Globus pallidus (tissue), 1 donor: ENCODE results near the gene INIP.
A peak's percentile ranks its signal among the peaks of the same experiment; 100 is the strongest.
"Not testable (repeated sequence)": the region's sequence is repeated elsewhere in the genome, so short reads cannot be mapped to it uniquely, and the experiment has no call there.

Source experiments
- DNase-seq: peaks from one replicate; pipeline ENCODE4 v3.0.0-alpha.2; 2015; ENCODE audit warnings: low spot score

The INIP gene

GRCh38 chr9:112734892-112735291, 17.0 kb upstream of the INIP start:
- no peak for DNase-seq

- no peak for DNase-seq
Measured at GRCh38 chr9:112731971-112732370, 14.1 kb upstream of the INIP start.

- DNase-seq = no peak
Measured at GRCh38 chr9:112728401-112728800, 10.5 kb upstream of the INIP start.

DNA sequence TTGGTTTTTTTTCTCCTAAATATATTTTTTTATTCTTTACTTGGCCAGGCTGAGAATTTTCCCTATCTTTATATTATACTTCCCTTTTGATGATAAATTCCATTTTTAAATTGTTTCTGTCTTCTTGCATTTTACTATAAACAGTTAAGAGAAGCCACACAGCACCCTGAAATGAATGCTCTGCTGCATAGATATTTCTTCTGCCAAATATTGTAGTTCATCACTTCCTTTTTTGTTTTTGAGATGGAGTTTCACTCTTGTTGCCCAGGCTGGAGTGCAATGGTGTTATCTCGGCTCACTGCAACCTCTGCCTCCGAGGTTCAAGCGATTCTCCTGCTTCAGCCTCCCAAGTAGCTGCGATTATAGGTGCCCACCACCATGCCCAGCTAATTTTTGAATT, 8.5 kb upstream of the INIP start:
- no peak for DNase-seq

DNA sequence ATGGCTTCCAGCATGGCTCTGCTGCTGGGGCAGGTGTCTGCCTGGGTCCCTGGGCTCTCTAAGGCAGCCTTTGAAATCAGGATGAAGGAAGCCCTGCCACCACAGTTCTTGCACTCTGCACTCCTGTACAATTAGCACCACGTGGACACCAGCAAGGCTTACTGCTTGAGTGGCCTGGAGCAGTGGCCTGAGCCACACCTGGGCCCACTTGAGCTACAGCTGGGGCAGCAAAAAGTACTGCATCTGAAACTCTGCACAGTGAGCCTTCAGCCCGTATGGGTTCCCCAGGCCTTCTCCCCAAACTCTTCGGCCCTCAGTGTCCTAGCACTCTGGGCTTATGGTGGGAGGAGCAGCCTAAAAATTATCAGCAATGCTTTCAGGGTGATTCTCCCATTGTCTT, 8.0 kb upstream of the INIP start:
- DNase-seq = no peak

GRCh38 chr9:112722749-112723148, 4.8 kb upstream of the INIP start:
- DNase-seq = not testable (repeated sequence)

DNA sequence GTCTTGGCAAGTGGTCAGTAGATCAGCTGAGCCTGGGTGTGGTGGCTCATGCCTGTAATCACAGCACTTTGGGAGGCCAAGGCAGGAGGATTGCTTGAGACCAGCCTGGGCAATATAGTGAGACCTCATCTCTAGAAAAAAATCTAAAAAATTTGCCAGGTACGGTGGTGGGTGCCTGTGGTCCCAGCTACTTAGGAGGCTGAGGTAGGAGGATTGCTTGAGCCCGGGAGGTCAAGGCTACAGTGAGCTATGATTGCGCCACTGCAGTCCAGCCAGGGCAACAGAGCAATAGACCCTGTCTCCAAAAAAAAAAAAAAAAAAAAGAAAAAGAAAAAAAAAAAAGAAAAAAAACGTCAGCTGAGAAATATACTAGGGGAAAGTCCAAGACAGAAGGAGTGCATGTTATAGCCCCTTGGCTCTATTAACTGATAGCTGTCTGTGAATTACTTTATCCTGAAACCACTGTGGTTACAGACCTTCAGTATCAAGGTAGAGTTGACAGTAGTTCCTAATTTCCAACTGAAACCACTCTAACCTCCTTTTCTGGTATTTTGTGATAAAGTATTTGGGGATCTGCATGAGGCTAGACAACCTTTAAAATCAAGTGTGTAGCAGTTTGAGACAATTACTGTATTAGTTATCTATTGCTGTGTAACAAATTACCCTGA, 2.3 kb upstream of the INIP start:
- no peak for DNase-seq

DNA sequence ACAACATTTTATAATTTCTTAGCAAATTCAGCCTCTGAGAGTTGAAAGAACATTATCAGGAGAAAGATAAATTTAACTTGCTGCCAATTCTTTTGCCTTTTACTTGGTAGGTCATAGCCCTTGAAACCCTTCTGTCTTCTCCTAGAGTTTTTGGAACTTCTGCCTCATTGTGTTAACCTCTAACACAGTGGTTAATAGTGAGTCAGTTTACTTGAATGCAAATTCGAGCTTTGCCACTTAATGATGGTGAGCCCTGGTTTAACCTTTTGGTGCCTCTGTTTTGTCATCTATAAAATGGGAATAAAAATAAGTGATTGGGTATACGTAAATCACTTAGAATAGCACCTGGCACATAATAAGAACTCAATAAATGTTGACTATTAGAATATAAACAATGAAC, 1.8 kb upstream of the INIP start:
- DNase-seq = no peak

DNA sequence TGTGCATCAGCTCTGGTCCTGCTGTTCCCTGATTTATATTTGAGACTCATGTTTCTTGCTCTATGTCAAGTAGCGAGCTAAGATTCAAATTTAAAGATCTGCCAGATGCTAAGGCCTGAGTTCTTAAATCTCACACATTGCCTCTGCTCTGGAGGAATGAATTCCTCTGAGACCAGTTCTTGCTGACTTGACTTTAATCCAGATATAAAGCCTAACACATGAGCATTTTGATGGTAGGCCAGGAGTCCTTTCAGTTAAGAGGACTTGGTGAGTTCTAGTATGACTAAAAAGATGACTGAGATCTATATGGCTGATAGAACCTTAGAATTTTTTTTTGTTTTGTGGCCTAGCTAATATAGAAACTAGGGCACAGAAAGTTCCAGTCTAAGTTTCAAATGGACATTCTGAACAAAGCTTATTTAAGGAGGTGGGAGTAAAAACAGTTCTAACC, 1.3 kb upstream of the INIP start:
- DNase-seq = no peak

- no peak for DNase-seq
Measured at GRCh38 chr9:112712678-112713077, 5.2 kb downstream of the INIP start.

DNA sequence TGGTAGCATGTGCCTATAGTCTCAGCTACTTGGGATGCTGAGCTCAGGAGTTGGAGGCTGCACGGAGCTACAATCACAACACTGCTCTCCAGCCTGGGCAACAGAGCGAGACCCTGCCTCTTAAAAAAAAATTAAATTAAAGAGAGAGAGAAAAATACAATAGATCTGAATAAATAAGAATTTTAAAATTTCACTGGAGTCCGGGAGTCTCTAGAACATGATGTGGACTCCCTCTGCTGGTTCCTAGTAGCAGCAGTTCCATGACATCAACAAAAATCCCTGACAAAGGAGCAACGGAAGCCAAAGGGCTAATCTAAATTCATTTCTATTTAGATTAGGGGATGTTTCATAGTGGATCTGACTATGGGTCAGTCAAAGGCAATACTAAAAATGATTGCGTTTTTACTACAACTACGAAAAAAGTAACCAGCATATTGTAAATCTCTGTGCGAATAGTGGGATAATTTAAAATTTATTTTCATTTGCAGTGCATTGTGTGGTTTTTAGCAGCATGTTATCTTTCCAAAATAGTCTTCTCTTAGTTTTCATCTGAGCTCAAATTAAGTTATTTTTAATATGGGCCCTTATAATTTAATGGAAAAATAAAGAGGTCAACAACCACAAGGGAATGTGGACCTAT, 6.7 kb downstream of the INIP start:
- peak; percentile 77 for DNase-seq

GRCh38 chr9:112705768-112706427, 12.0 kb downstream of the INIP start:
- DNase-seq = peak; percentile 55

DNA sequence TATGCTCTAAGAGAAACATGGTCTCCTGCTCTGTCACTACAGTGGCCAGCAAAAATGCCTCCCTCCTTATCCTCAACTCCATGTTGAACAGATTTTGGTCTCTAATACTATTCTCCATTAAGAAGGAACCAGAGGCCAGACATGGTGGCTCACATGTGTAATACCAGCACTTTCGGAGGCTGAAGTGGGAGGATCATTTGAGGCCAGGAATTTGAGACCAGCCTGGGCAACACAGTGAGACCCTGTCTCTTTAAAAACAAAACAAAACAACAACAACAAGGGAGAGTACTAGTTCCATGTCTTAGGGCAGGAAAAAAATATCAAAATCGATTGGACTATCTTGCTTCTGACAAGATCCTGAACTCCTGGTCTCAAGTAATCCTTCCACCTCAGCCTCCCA, 14.6 kb downstream of the INIP start:
- DNase-seq = no peak

GRCh38 chr9:112700085-112700484, 17.8 kb downstream of the INIP start:
- no peak for DNase-seq

- DNase-seq = no peak
Measured at GRCh38 chr9:112699230-112699629, 18.7 kb downstream of the INIP start.

- no peak for DNase-seq
Measured at GRCh38 chr9:112696461-112696860, 21.5 kb downstream of the INIP start.

DNA sequence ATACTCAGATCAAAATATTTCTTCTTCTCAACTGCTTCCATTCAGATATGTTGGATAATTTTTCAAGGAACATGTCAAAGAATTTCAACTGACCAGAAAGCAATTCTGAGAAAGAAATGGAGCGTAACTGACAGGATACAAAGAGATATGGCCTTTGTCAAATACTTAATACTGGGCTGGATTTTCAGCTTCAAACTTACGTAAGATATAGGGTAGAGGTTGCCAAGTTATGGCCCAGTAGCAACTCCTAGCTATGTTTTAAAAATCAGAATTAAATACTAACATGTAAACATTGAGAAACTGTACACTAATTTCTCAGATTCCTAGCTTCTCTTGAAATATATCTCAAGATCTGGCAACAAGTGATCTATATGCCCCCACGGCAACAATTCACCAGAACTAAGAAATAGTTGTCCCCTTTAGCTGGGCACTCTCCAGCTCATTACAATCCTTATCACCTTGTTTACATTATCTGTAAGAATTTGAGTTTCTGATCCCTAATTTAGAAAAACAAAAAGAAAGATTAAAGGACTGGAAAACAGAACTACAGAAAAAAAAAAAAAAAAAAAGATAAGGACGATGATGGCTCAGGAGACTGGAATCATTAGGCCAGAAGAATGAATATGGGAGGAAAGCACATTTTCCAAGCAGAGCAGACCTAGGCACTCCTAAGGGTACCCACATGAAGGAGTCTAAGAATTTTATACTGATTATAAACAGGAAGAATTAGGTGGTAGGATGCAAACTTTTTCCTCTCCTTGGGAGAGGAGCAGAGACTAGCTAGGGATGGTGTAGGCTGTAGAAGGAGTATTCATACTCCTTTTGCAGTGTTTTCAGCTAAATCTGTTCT, 23.0 kb downstream of the INIP start:
- DNase-seq = no peak

DNA sequence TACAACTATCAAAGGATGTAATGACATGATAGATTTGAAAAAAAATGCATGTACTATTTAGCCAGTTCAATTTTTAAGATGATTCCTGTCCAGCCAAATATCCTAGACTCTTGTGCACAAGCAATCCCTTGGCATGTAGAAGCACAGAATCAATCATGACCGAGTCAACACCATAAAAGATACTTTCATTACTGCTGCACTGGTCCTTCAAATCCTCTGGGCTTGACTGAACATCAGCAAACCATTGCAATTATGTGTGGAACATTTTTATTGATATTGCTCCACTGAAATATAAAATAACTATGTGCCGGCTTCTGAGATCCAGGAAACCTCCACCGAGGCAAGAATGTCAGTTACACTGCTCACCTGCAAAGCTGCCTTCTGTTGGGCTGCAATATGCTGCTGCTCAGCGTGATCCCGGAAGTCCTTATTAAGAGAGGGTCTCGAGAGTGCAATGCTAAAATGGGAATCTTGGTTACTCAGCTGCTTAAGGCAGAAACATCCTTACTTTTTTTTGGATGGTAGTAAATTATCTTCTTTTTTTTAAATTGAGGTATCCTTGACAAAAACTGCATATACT, 28.7 kb downstream of the INIP start:
- no peak for DNase-seq

GRCh38 chr9:112680731-112681402, 37.0 kb downstream of the INIP start:
- no peak for DNase-seq

GRCh38 chr9:112677040-112677439, 40.9 kb downstream of the INIP start:
- no peak for DNase-seq

GRCh38 chr9:112673221-112673620, 44.7 kb downstream of the INIP start:
- not testable (repeated sequence) for DNase-seq
